ENCODE results near the gene PIK3AP1.
"Not testable (repeated sequence)": the region's sequence is repeated elsewhere in the genome, so short reads cannot be mapped to it uniquely, and the experiment has no call there.

Gene PIK3AP1

GRCh38 chr10:96695975-96696634 lies 24.2 kb downstream of the PIK3AP1 start:
- no peak for DNase-seq

GRCh38 chr10:96695366-96695765 lies 24.9 kb downstream of the PIK3AP1 start:
- DNase-seq: no peak

- no peak for DNase-seq
These were observed 26.9 kb downstream of the PIK3AP1 start for GRCh38 chr10:96693431-96693830.

- DNase-seq: no peak
These were observed 27.9 kb downstream of the PIK3AP1 start for GRCh38 chr10:96692427-96692826.

- DNase-seq: no peak
These were observed 28.6 kb downstream of the PIK3AP1 start for GRCh38 chr10:96691761-96692160.

- no peak for DNase-seq
These were observed 29.3 kb downstream of the PIK3AP1 start for GRCh38 chr10:96690755-96691730.

GRCh38 chr10:96688789-96689188 lies 31.5 kb downstream of the PIK3AP1 start:
- DNase-seq: no peak

- no peak for DNase-seq
These were observed 32.8 kb downstream of the PIK3AP1 start for GRCh38 chr10:96687317-96688012.

- DNase-seq: no peak
These were observed 33.8 kb downstream of the PIK3AP1 start for GRCh38 chr10:96686514-96686913.

GRCh38 chr10:96685306-96685705 lies 35.0 kb downstream of the PIK3AP1 start:
- no peak for DNase-seq

GRCh38 chr10:96684826-96685225 lies 35.5 kb downstream of the PIK3AP1 start:
- no peak for DNase-seq

GRCh38 chr10:96683710-96684109 lies 36.6 kb downstream of the PIK3AP1 start:
- DNase-seq: no peak

GRCh38 chr10:96683065-96683464 lies 37.2 kb downstream of the PIK3AP1 start:
- no peak for DNase-seq

- no peak for DNase-seq
These were observed 38.8 kb downstream of the PIK3AP1 start for GRCh38 chr10:96681524-96681923.

- not testable (repeated sequence) for DNase-seq
These were observed 39.9 kb downstream of the PIK3AP1 start for GRCh38 chr10:96680463-96680862.

GRCh38 chr10:96678725-96679124 lies 41.6 kb downstream of the PIK3AP1 start:
- no peak for DNase-seq

GRCh38 chr10:96676272-96677112 lies 43.8 kb downstream of the PIK3AP1 start:
- DNase-seq: no peak

- DNase-seq: no peak
These were observed 44.5 kb downstream of the PIK3AP1 start for GRCh38 chr10:96675846-96676245.

GRCh38 chr10:96673318-96674099 lies 46.8 kb downstream of the PIK3AP1 start:
- no peak for DNase-seq

- DNase-seq: no peak
These were observed 47.7 kb downstream of the PIK3AP1 start for GRCh38 chr10:96672481-96673175.
